Endothelial cell of umbilical vein (primary cell): Measurements from ENCODE around the gene BDKRB2. TPM values are rescaled to one million over a fixed set of nuclear protein-coding genes. Genes with fewer than 3 reads are reported as not detected.

ENCODE experiments used
- BruUV-seq: library from RNA; stranded (reverse); fragments of 400-500 nt; replicated peaks from 2 replicates; lab custom pipeline; 2021; lab: Mats Ljungman, UMichigan
- CTCF ChIA-PET: fragments of 300-600, 350-600 bp; sonication (Branson Sonifier 250); formaldehyde crosslinking; loops from one replicate; lab custom pipeline; 2021; ENCODE audit warnings: antibody characterized with exemption, inconsistent platforms; lab: Charles Lee
- POLR2A ChIA-PET: fragments of 300-600, 350-600 bp; sonication (Branson Sonifier 250); formaldehyde crosslinking; loops from one replicate; lab custom pipeline; 2021; ENCODE audit warnings: antibody characterized with exemption, inconsistent platforms; lab: Charles Lee
- DNase-seq: peaks from one replicate; pipeline ENCODE4 v3.0.0-alpha.2; 2011; ENCODE audit warnings: low read depth, low spot score
- FAIRE-seq: peaks from 2 replicates; lab custom pipeline; 2011; peaks lifted over from hg19 to GRCh38; lab: Jason Lieb, UNC
- H2AFZ ChIP-seq: 2 replicates; pipeline ENCODE4 v1.6.0; 2012; ENCODE audit warnings: low read depth, low read length, control low read depth, inconsistent platforms
- H3K27ac ChIP-seq: 2 replicates; pipeline ENCODE4 v1.5.1; 2011; ENCODE audit warnings: low read depth, mild to moderate bottlenecking, control low read depth, low read length, moderate library complexity; ENCODE audit not compliant: insufficient read depth
- H3K27me3 ChIP-seq, 2 experiments: 2 replicates each; pipeline versions ENCODE4 v1.6.0 to v1.6.1; 2011; ENCODE audit warnings: low read length in 2 of 2, mixed read lengths in 1 of 2; ENCODE audit not compliant: control insufficient read depth in 2 of 2, insufficient read depth in 2 of 2
- H3K36me3 ChIP-seq, 2 experiments: 2 replicates in 1 of 2; 3 replicates in 1 of 2; pipeline ENCODE4 v1.5.1; 2011; ENCODE audit warnings: low read length in 2 of 2, mild to moderate bottlenecking in 1 of 2, moderate library complexity in 1 of 2; ENCODE audit not compliant: control insufficient read depth in 2 of 2, insufficient read depth in 2 of 2; ENCODE audit errors: extremely low read depth in 1 of 2
- H3K4me1 ChIP-seq: 3 replicates; pipeline ENCODE4 v1.5.1; 2011; ENCODE audit warnings: mild to moderate bottlenecking, low read length; ENCODE audit not compliant: control insufficient read depth, insufficient read depth; ENCODE audit errors: extremely low read depth
- H3K4me2 ChIP-seq: 2 replicates; pipeline ENCODE4 v1.6.1; 2011; ENCODE audit warnings: low read length, control low read depth, mixed read lengths; ENCODE audit not compliant: insufficient read depth
- H3K4me3 ChIP-seq, 3 experiments: fragments of 200-600 bp in 1 of 3; sonication (generic), shearing (Covaris generic) in 1 of 3; replicated peaks in 1 of 3; 2 replicates each; pipeline ENCODE4 v1.5.1; 2011 to 2016; ENCODE audit warnings: control low read depth in 3 of 3, low read length in 3 of 3, mild to moderate bottlenecking in 2 of 3, inconsistent platforms in 1 of 3, low read depth in 1 of 3, moderate library complexity in 1 of 3; ENCODE audit not compliant: insufficient read depth in 1 of 3
- H3K79me2 ChIP-seq: 2 replicates; pipeline ENCODE4 v1.6.0; 2012; ENCODE audit warnings: low read length, inconsistent platforms; ENCODE audit not compliant: control insufficient read depth, insufficient read depth
- H3K9ac ChIP-seq: replicated peaks from 2 replicates; pipeline ENCODE3; 2011; ENCODE audit warnings: low read length, control low read depth; ENCODE audit not compliant: insufficient read depth; ENCODE audit errors: extremely low read depth
- H3K9me1 ChIP-seq: replicated peaks from 3 replicates; pipeline ENCODE4 v1.6.0; 2011; ENCODE audit warnings: mild to moderate bottlenecking, low read length; ENCODE audit not compliant: control insufficient read depth, insufficient read depth; ENCODE audit errors: extremely low read depth
- H3K9me3 ChIP-seq: replicated peaks from 2 replicates; pipeline ENCODE4 v1.5.1; 2012; ENCODE audit warnings: low read length, inconsistent platforms; ENCODE audit not compliant: control insufficient read depth, insufficient read depth
- H4K20me1 ChIP-seq: replicated peaks from 2 replicates; pipeline ENCODE3; 2011; ENCODE audit warnings: mild to moderate bottlenecking, low read length; ENCODE audit not compliant: control insufficient read depth, insufficient read depth; ENCODE audit errors: extremely low read depth
- CTCF ChIP-seq, 2 donors: IDR thresholded peaks; 1 replicate in 1 of 2; 2 replicates in 1 of 2; pipeline ENCODE4 v1.5.1; 2011; ENCODE audit warnings: low read length in 2 of 2, mild to moderate bottlenecking in 2 of 2, moderate library complexity in 2 of 2, control low read depth in 1 of 2, inconsistent platforms in 1 of 2, low read depth in 1 of 2; ENCODE audit not compliant: insufficient read depth in 1 of 2; ENCODE audit errors: extremely low read depth in 1 of 2
- EZH2 ChIP-seq: IDR thresholded peaks from 2 replicates; pipeline ENCODE4 v1.6.1; 2012; ENCODE audit warnings: borderline replicate concordance, low read depth, mild to moderate bottlenecking, moderate library complexity, low read length, inconsistent platforms; ENCODE audit not compliant: severe bottlenecking
- FOS ChIP-seq: IDR thresholded peaks from 2 replicates; pipeline ENCODE4 v1.6.1; 2011; ENCODE audit warnings: mild to moderate bottlenecking, low read length, moderate library complexity, borderline replicate concordance; ENCODE audit not compliant: insufficient read depth
- GATA2 ChIP-seq: IDR thresholded peaks from 2 replicates; pipeline ENCODE4 v1.7.0; 2011; ENCODE audit warnings: low read depth, mild to moderate bottlenecking, moderate library complexity, mixed read lengths, low read length; ENCODE audit not compliant: insufficient read length, insufficient read depth
- JUN ChIP-seq: IDR thresholded peaks from 2 replicates; pipeline ENCODE4 v1.6.1; 2011; ENCODE audit warnings: borderline replicate concordance, low read depth; ENCODE audit not compliant: insufficient read length, insufficient read depth
- MAX ChIP-seq: IDR thresholded peaks from 2 replicates; pipeline ENCODE4 v1.6.1; 2011; ENCODE audit not compliant: insufficient read depth, insufficient read length
- MYC ChIP-seq: IDR thresholded peaks from one replicate; pipeline ENCODE4 v1.6.1; 2011; ENCODE audit warnings: mild to moderate bottlenecking, low read depth, low read length
- POLR2A ChIP-seq: IDR thresholded peaks from 2 replicates; pipeline ENCODE4 v1.6.1; 2012; ENCODE audit warnings: low read depth, mild to moderate bottlenecking, control low read depth, low read length
- POLR2AphosphoS5 ChIP-seq: IDR thresholded peaks from 2 replicates; pipeline ENCODE4 v1.6.1; 2012; ENCODE audit warnings: low read depth, mild to moderate bottlenecking, control low read depth, low read length, moderate library complexity; ENCODE audit not compliant: insufficient read depth
- dilution Hi-C: fragments of 300-500 bp; cut with MboI; formaldehyde crosslinking; loops from one replicate; pipeline ENCODE4 v1.15.0; 2019; ENCODE audit warnings: low sequenced_read_pairs; ENCODE audit not compliant: extremely low pct_ligation_motif_present
- intact Hi-C: fragments of 100-400 bp; cut with micrococcal nuclease; formaldehyde crosslinking; loops from one replicate; pipeline ENCODE4 v1.10.0; 2022
- polyA plus RNA-seq, 4 experiments: library from polyadenylated mRNA; depleted of rRNA in 3 of 4; stranded (reverse) in 3 of 4; unstranded in 1 of 4; fragments of >200 nt; gene quantifications; 2 replicates each; pipeline versions ENCODE4 v1.2.1 to v1.2.3, GENCODE V29; 2011 to 2012; ENCODE audit warnings: missing spikeins in 1 of 4
- total RNA-seq: library from RNA; stranded (reverse); gene quantifications from 2 replicates; pipeline ENCODE4 v1.2.3, GENCODE V29; 2021

BDKRB2 gene
- total and polyA plus RNA-seq, 2 donors (not counting 3 experiments of a cell fraction or from before 2014, with no cell fraction given): 0.22 to 0.77 TPM

- TF ChIP-seq MYC (no peak), POLR2A (no peak), EZH2 (no peak), MAX (no peak), POLR2AphosphoS5 (no peak), FOS (no peak), JUN (no peak), GATA2 (no peak), CTCF (IDR thresholded peaks at IDR 0.05; ENCODE audit: extremely low read depth in 1 of 2, insufficient read depth in 1 of 2, low read depth in 1 of 2, low read length in 2 of 2) (no peak)
- dilution Hi-C loops (no loop called here), intact Hi-C loops (no loop called here)
- Histone ChIP-seq H3K9ac (no peak overlapping the region), H2AFZ (no peak overlapping the region), H4K20me1 (no peaks in the 10 kb centered on the region), H3K27ac (no peak overlapping the region), H3K4me1 (no peaks in the 10 kb centered on the region), H3K4me2 (no peak overlapping the region), H3K9me3 (no peaks in the 10 kb centered on the region), H3K36me3 (no peaks in the 10 kb centered on the region), H3K79me2 (no peaks in the 10 kb centered on the region), H3K4me3 (no peak overlapping the region), H3K27me3 (no peaks in the 10 kb centered on the region), H3K9me1 (no peaks in the 10 kb centered on the region)
- no peak for FAIRE-seq
- no peak for DNase-seq
- POLR2A ChIA-PET: no interaction called here
- CTCF ChIA-PET: no interaction called here
- no TSS peak for BruUV-seq
Measured at GRCh38 chr14:96224480-96225096, 19.9 kb downstream of the BDKRB2 start.
